Pancreas (tissue), 10 donors: Measurements from ENCODE around the gene DDX10. TPM values are rescaled to one million over a fixed set of nuclear protein-coding genes. Genes with fewer than 3 reads are reported as not detected.
A peak's percentile ranks its signal among the peaks of the same experiment; 100 is the strongest.
"Not testable (repeated sequence)": the region's sequence is repeated elsewhere in the genome, so short reads cannot be mapped to it uniquely, and the experiment has no call there.

Experiments
- ATAC-seq, 4 donors: fragments of 200-7000 bp; cut with Tn5 transposase; one replicate each; pipeline versions ENCODE4 v1.8.0 to v1.9.1; 2020; ENCODE audit warnings: mild to moderate bottlenecking in 4 of 4, moderate library complexity in 4 of 4
- DNase-seq, 6 donors: peaks; one replicate each; pipeline ENCODE4 v3.0.0-alpha.2; 2020
- FAIRE-seq: peaks from 2 replicates; lab custom pipeline; 2012; peaks lifted over from hg19 to GRCh38; lab: Jason Lieb, UNC
- H3K27ac ChIP-seq, 4 donors: fragments of 200-600 bp; sonication (generic); 1 replicate in 3 of 4; 2 replicates in 1 of 4; pipeline versions ENCODE4 v1.5.0 to v1.8.0; 2020
- H3K27me3 ChIP-seq, 4 donors: fragments of 200-600 bp; one replicate each; pipeline ENCODE4 v1.8.0; 2021
- H3K36me3 ChIP-seq, 3 donors: fragments of 200-600 bp; sonication (generic) in 1 of 3; one replicate each; pipeline versions ENCODE4 v1.5.0 to v1.8.0; 2020 to 2021
- H3K4me1 ChIP-seq, 3 donors: fragments of 200-600 bp; one replicate each; pipeline ENCODE4 v1.8.0; 2021
- H3K4me3 ChIP-seq, 4 donors: fragments of 200-600 bp; sonication (generic) in 2 of 4; one replicate each; pipeline versions ENCODE4 v1.5.0 to v1.8.0; 2020 to 2021
- H3K9me3 ChIP-seq, 4 donors: fragments of 200-600 bp; one replicate each; pipeline ENCODE4 v1.8.0; 2021
- CTCF ChIP-seq, 4 donors: fragments of 200-600 bp; sonication (generic) in 3 of 4; IDR thresholded peaks; one replicate each; pipeline versions ENCODE4 v1.5.0 to v1.8.0; 2021; ENCODE audit warnings: antibody characterized with exemption in 4 of 4
- WGBS, 2 donors: extraction: QIAGEN DNeasy Blood & Tissue Kit; methylation state at CpG; one replicate each; pipeline ENCODE4 v1.1.7; 2013; 5-methylcytosine and 5-hydroxymethylcytosine counted together
- intact Hi-C, 3 donors: fragments of 100-400 bp; cut with DNase I; formaldehyde crosslinking; loops; one replicate each; pipeline versions ENCODE4 v1.11.1 to v1.14.2; 2022
- polyA plus RNA-seq, 2 donors: library from polyadenylated mRNA; stranded (reverse); fragments of 200-250 nt; gene quantifications; one replicate each; pipeline ENCODE4 v1.2.3, GENCODE V29; 2013
- total RNA-seq, 6 donors: library from RNA; stranded (reverse); fragmentation: NEBNext Ultra II Directional in 4 of 6; extraction: Animal tissue kit (Norgen Biotek cat#: 25700) in 4 of 6; gene quantifications; one replicate each; pipeline versions ENCODE4 v1.2.1 to v1.2.4, GENCODE V29; 2021 to 2023
- donor health status: healthy with polysubstance abuse.
- donor health status: DM: no; HTN: no; CAD: no; lungs with moderate emphysema.
- donor health status: DM: no; HTN: no; CAD: no.
- donor health status: control.
- donor health status: control.
- donor health status: Bipolar disorder and iron deficiency.
- donor health status: DM: yes; HTN: yes; CAD: no.
- donor health status: DM: no; HTN: no; CAD: no.
- donor health status: DM: no; HTN: no; CAD: no.
- donor health status: DM: yes; HTN: yes; CAD: no.

The DDX10 gene
- total and polyA plus RNA-seq, 8 donors, result 10.9 to 18.4 (median 16.5) TPM

GRCh38 chr11:108807262-108807661 lies 142.4 kb downstream of the DDX10 start:
- Histone ChIP-seq H3K9me3 (no peaks in the 10 kb centered on the region), H3K27me3 (no peaks in the 10 kb centered on the region), H3K4me1 (peaks cover 0 to 9% (median 8%) of the 10 kb centered on the region in 3 donors), H3K27ac (no peak overlapping the region), H3K36me3 (no peaks in the 10 kb centered on the region), H3K4me3 (no peak overlapping the region)
- TF ChIP-seq CTCF (IDR thresholded peaks at IDR 0.05), result no peak
- FAIRE-seq, result no peak
- no peak for ATAC-seq
- WGBS, 2 donors, result 85 to 92% methylated on average over 2 of the region's 2 CpGs
- DNase-seq, result no peak
- intact Hi-C loops, result no loop called here

DNA sequence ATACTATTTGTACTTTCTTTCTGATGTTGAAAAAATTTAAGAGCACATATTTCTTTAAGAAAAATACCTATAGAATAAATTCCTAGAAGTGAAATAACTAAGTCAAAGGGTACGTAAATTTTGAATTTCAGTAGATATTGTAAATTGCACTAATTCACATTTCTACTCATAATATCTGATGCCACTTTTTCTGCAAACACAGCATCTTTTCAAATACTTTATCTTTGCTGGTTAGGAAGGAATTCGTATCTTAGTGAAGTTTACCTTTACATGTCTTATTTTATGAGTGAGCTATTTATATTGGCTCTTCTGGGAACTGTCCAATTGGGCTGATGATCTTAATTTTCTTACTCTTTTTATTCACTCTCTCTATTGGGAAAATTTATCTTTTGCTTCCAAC lies 148.2 kb downstream of the DDX10 start:
- WGBS, 2 donors, result 81 to 89% methylated on average over 2 of the region's 2 CpGs
- no peak for TF ChIP-seq CTCF (IDR thresholded peaks at IDR 0.05)
- DNase-seq (no peak), FAIRE-seq (no peak), ATAC-seq (no peak)
- Histone ChIP-seq H3K4me3 (no peak overlapping the region), H3K27me3 (no peaks in the 10 kb centered on the region), H3K36me3 (no peaks in the 10 kb centered on the region), H3K9me3 (no peaks in the 10 kb centered on the region), H3K27ac (no peak overlapping the region), H3K4me1 (peaks cover under 1 to 5% (median 4%) of the 10 kb centered on the region in 3 donors)
- intact Hi-C loops, result no loop called here

DNA sequence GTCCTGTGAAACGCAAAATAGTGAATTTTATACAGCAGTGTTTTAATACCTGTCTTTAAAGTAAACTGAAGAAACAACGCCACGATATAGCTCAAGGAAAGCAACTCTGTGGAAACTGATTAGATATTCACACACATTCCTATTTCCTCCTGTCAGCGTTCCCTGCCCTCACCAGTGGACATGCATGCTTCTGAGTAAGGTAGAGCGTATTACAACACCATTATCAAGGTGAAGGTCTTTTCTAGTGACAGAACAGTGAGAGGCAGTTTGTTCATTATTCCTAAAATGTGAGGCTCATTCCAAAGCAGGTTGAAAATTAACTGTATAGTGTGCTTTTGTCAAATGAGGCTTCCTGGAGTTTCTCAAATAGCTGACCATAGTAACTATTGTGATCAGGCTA lies 153.1 kb downstream of the DDX10 start:
- no peak overlapping the region for H3K27ac ChIP-seq
- no peak overlapping the region for H3K4me3 ChIP-seq
- 14 to 18% methylated on average over 5 of the region's 5 CpGs for WGBS, 2 donors
- ATAC-seq, result peak; percentile 88 to 96 (median 94)
- FAIRE-seq, result no peak
- intact Hi-C loops, result no loop called here
- TF ChIP-seq CTCF (IDR thresholded peaks at IDR 0.05), result no peak
- H3K27me3 ChIP-seq, result no peaks in the 10 kb centered on the region
- H3K9me3 ChIP-seq, result no peaks in the 10 kb centered on the region
- peak in 2 of 6 donors; percentile 16 to 22 for DNase-seq
- no peaks in the 10 kb centered on the region for H3K36me3 ChIP-seq
- H3K4me1 ChIP-seq, result peaks cover 10 to 13% (median 11%) of the 10 kb centered on the region in 3 donors

DNA sequence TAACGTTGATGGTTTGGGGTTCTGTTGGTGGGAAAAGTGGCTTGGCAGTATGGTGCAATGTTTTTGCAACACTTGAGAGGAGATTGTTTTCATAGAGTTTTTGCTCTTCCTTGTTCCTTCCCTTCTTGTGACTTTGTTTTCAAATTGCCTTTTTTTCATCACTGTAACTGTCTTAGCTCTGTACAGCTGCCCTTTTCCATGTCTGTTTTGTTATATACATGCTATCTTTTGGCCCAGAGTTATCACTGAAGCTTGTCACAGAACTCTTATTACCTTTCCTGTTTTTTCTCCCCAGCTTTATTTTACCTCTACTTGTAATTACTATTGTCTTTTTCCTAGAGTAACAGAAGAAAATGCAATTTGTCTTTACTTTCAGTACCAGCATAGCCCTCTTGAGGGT lies 154.1 kb downstream of the DDX10 start:
- no peak for TF ChIP-seq CTCF (IDR thresholded peaks at IDR 0.05)
- H3K4me1 ChIP-seq, result peaks cover 10 to 13% (median 11%) of the 10 kb centered on the region in 3 donors
- WGBS, 2 donors, result 12 to 35% methylated on average over 1 of the region's 1 CpG
- no peaks in the 10 kb centered on the region for H3K9me3 ChIP-seq
- ATAC-seq (peak in 3 of 4 donors; percentile 19 to 34 (median 24)), FAIRE-seq (no peak), DNase-seq (no peak)
- no peaks in the 10 kb centered on the region for H3K27me3 ChIP-seq
- H3K27ac ChIP-seq, result no peak overlapping the region
- intact Hi-C loops, result no loop called here
- H3K4me3 ChIP-seq, result no peak overlapping the region
- no peaks in the 10 kb centered on the region for H3K36me3 ChIP-seq

DNA sequence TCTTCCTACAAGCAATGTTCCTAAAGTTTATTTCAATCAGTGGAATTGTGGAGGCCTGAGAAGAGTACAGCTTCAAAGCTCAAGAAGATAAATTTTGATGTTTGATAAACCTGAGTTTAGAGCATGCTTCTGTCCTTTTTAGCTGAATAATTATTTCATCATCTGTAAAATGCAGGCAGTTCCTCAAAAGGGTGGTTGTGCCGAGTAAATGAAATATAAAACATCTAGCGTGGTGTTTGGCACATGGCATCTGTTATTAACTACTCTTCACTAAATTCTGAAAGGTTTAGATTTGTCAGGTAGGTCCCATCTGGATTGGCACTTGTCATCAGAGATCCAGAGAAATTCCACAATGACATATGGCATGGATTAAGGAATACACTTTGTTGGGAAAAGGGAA lies 155.1 kb downstream of the DDX10 start:
- no peaks in the 10 kb centered on the region for H3K27me3 ChIP-seq
- no peak for FAIRE-seq
- no peaks in the 10 kb centered on the region for H3K9me3 ChIP-seq
- no peak overlapping the region for H3K27ac ChIP-seq
- TF ChIP-seq CTCF (IDR thresholded peaks at IDR 0.05), result no peak
- H3K4me3 ChIP-seq, result no peak overlapping the region
- ATAC-seq, result no peak
- intact Hi-C loops, result no loop called here
- peaks cover 10 to 13% (median 11%) of the 10 kb centered on the region in 3 donors for H3K4me1 ChIP-seq
- WGBS, 2 donors, result 94 to 96% methylated on average over 2 of the region's 2 CpGs
- DNase-seq, result no peak
- no peaks in the 10 kb centered on the region for H3K36me3 ChIP-seq

- H3K4me3 ChIP-seq, DNase-seq, H3K4me1 ChIP-seq, FAIRE-seq, H3K27ac ChIP-seq, H3K36me3 ChIP-seq, intact Hi-C loops, H3K27me3 ChIP-seq, ATAC-seq, H3K9me3 ChIP-seq: not testable (repeated sequence)
- WGBS, 2 donors, result 97% methylated on average over 11 of the region's 11 CpGs
Measured at GRCh38 chr11:108823960-108824359, 159.1 kb downstream of the DDX10 start.
